GM12878 (cell line): ENCODE results near the gene SEC63. TPM values are rescaled to one million over a fixed set of nuclear protein-coding genes. Genes with fewer than 3 reads are reported as not detected.
"Not testable (repeated sequence)": the region's sequence is repeated elsewhere in the genome, so short reads cannot be mapped to it uniquely, and the experiment has no call there.

ENCODE experiments used
- ATAC-seq: fragments of 200-7000 bp; cut with Tn5 transposase; 3 replicates; pipeline ENCODE4 v1.9.1; 2020; ENCODE audit warnings: mild to moderate bottlenecking, moderate library complexity
- BruUV-seq: library from RNA; stranded (reverse); fragments of 400-500 nt; replicated peaks from 2 replicates; lab custom pipeline; 2021; lab: Mats Ljungman, UMichigan
- CTCF ChIA-PET: fragments of 300-600 bp; sonication (Branson Sonifier 250); formaldehyde crosslinking; extraction: SDS; loops from one replicate; lab custom pipeline; 2021; ENCODE audit warnings: inconsistent platforms; lab: Yijun Ruan, JAX
- POLR2A ChIA-PET: fragments of 350-600 bp; formaldehyde crosslinking; extraction: SDS; loops from one replicate; lab custom pipeline; 2021; ENCODE audit warnings: inconsistent platforms; lab: Charles Lee
- RAD21 ChIA-PET: fragments of 300-600 bp; sonication (Branson Sonifier 250); formaldehyde crosslinking; loops from one replicate; lab custom pipeline; 2023; ENCODE audit warnings: antibody characterized with exemption; ENCODE audit not compliant: unreplicated experiment; lab: Charles Lee
- SMC1A ChIA-PET: fragments of 300-600 bp; sonication (Branson Sonifier 250); formaldehyde crosslinking; loops from one replicate; lab custom pipeline; 2023; ENCODE audit not compliant: unreplicated experiment, uncharacterized antibody; lab: Charles Lee
- DNase-seq: peaks from one replicate; pipeline ENCODE4 v3.0.0-alpha.2; 2011; ENCODE audit warnings: low read depth, low spot score
- FAIRE-seq: peaks from 3 replicates; lab custom pipeline; 2011; peaks lifted over from hg19 to GRCh38; lab: Jason Lieb, UNC
- H2AFZ ChIP-seq: 2 replicates; pipeline ENCODE4 v1.6.0; 2011; ENCODE audit warnings: low read depth, low read length, control low read depth; ENCODE audit not compliant: control insufficient read depth
- H3K27ac ChIP-seq: 2 replicates; pipeline ENCODE4 v1.5.1; 2011; ENCODE audit warnings: control low read depth; ENCODE audit not compliant: control insufficient read depth, insufficient read depth
- H3K27me3 ChIP-seq, 2 experiments: replicated peaks in 1 of 2; 2 replicates each; pipeline versions ENCODE4 v1.6.0 to v1.6.1; 2011; ENCODE audit warnings: low read length in 1 of 2; ENCODE audit not compliant: control insufficient read depth in 2 of 2, insufficient read depth in 2 of 2
- H3K36me3 ChIP-seq, 2 experiments: 2 replicates each; pipeline ENCODE4 v1.5.1; 2011; ENCODE audit warnings: low read length in 1 of 2; ENCODE audit not compliant: control insufficient read depth in 2 of 2, insufficient read depth in 2 of 2
- H3K4me1 ChIP-seq: 2 replicates; pipeline ENCODE4 v1.6.1; 2011; ENCODE audit warnings: mild to moderate bottlenecking, low read length, moderate library complexity, mixed read lengths; ENCODE audit not compliant: control insufficient read depth, insufficient read depth
- H3K4me2 ChIP-seq: 2 replicates; pipeline ENCODE4 v1.6.0; 2011; ENCODE audit warnings: control low read depth; ENCODE audit not compliant: control insufficient read depth, insufficient read depth
- H3K4me3 ChIP-seq: fragments of 200-600 bp; sonication (generic); 2 replicates; pipeline ENCODE4 v1.5.1; 2016
- H3K79me2 ChIP-seq: 2 replicates; pipeline ENCODE4 v1.6.0; 2011; ENCODE audit warnings: low read length; ENCODE audit not compliant: control insufficient read depth, insufficient read depth
- H3K9ac ChIP-seq: 2 replicates; pipeline ENCODE4 v1.8.0; 2011; ENCODE audit warnings: low read length, control low read depth, mixed read lengths; ENCODE audit not compliant: control insufficient read depth, insufficient read depth
- H3K9me3 ChIP-seq: replicated peaks from 3 replicates; pipeline ENCODE4 v1.5.1; 2011; ENCODE audit warnings: mild to moderate bottlenecking, low read length; ENCODE audit not compliant: control insufficient read depth, insufficient read depth
- H4K20me1 ChIP-seq: 2 replicates; pipeline ENCODE4 v1.6.0; 2011; ENCODE audit not compliant: control insufficient read depth, insufficient read depth
- WGBS: methylation state at CpG from one replicate; pipeline ENCODE4 v1.1.6; 2016; ENCODE audit warnings: low lambda C conversion rate; ENCODE audit not compliant: insufficient replicate concordance, insufficient coverage; ENCODE audit errors: missing lambda C conversion rate; 5-methylcytosine and 5-hydroxymethylcytosine counted together
- in situ Hi-C: fragments of 300-500 bp; cut with MboI; formaldehyde crosslinking; loops from 9 replicates; pipeline ENCODE4 v1.14.3; 2018; ENCODE audit warnings: mixed read lengths
- intact Hi-C: fragments of 100-400 bp; cut with micrococcal nuclease; formaldehyde crosslinking; loops from one replicate; pipeline ENCODE4 v1.14.2; 2022; ENCODE audit not compliant: unreplicated experiment
- polyA plus RNA-seq, 11 experiments: library from polyadenylated mRNA; depleted of rRNA in 4 of 11; unstranded in 6 of 11; stranded (reverse) in 5 of 11; fragments of >200 nt; fragmentation: Nextera tagmentation in 4 of 11; fragmentation: Illumina TruSeq in 1 of 11; extraction: Ambion mirVana in 4 of 11; extraction: Trizol in 1 of 11; gene quantifications; 1 replicate in 1 of 11; 2 replicates in 10 of 11; pipeline versions ENCODE4 v1.2.1 to v1.2.3, GENCODE V29; 2011 to 2016; ENCODE audit warnings: inconsistent platforms in 2 of 11, missing spikeins in 2 of 11, low read depth in 1 of 11
- total RNA-seq, 4 experiments: library from RNA; depleted of rRNA in 3 of 4; stranded (reverse); fragments of >200 nt in 3 of 4; fragmentation: Illumina TruSeq in 1 of 4; extraction: Trizol in 1 of 4; gene quantifications; 2 replicates each; pipeline versions ENCODE4 v1.2.1 to v1.2.3, GENCODE V29; 2013 to 2021

Gene SEC63
- total and polyA plus RNA-seq, 10 of the 15 experiments (the other 5 are each of a cell fraction or from before 2014, with no cell fraction given): 10.1 to 87.0 (median 34.3) TPM

DNA sequence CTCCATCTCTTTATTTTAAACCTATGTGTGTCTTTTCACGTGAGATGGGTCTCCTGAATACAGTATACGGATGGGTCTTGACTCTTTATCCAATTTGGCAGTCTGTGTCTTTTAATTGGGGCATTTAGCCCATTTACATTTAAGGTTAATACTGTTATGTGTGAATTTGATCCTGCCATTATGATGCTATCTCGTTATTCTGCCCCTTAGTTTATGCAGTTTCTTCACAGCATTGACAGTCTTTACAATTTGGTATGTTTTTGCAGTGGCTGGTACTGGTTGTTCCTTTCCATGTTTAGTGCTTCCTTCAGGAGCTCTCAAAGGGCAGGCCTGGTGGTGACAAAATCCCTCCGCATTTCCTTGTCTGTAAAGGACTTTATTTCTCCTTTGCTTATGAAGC lies 67.6 kb downstream of the SEC63 start:
- H3K4me1 ChIP-seq, H2AFZ ChIP-seq, CTCF ChIA-PET, RAD21 ChIA-PET, H3K27ac ChIP-seq, H3K4me2 ChIP-seq, BruUV-seq, H4K20me1 ChIP-seq, POLR2A ChIA-PET, H3K79me2 ChIP-seq, ATAC-seq, H3K4me3 ChIP-seq, H3K27me3 ChIP-seq, intact Hi-C loops, H3K9me3 ChIP-seq, FAIRE-seq, SMC1A ChIA-PET, in situ Hi-C loops, DNase-seq, H3K9ac ChIP-seq: not testable (repeated sequence)
- WGBS: 100% methylated on average over 4 of the region's 4 CpGs
- H3K36me3 ChIP-seq: peaks cover 2 to 13% of the 10 kb centered on the region in 2 experiments; a peak in 3 of 4 replicates

DNA sequence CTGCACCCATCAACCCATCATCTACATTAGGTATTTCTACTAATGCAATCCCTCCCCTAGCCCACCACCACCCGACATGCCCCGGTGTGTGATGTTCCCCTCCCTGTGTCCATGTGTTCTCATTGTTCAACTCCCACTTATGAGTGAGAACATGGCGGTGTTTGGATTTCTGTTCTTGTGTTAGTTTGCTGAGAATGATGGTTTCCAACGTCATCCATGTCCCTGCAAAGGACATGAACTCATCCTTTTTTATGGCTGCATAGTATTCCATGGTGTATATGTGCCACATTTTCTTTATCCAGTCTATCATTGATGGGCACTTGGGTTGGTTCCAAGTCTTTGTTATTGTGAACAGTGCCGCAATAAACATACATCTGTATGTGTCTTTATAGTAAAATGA lies 72.1 kb downstream of the SEC63 start:
- CTCF ChIA-PET: interaction anchor here (1.7 kb wide), 1 partner anchor 17 kb away, joined by 7 read pairs; no protein-coding TSS in a partner anchor
- not testable (repeated sequence) for FAIRE-seq

More for the DNA sequence above, 72.1 kb downstream of the SEC63 start:
- H3K4me2 ChIP-seq, H3K9ac ChIP-seq, H3K36me3 ChIP-seq, H4K20me1 ChIP-seq, ATAC-seq, H3K9me3 ChIP-seq, RAD21 ChIA-PET, H3K27ac ChIP-seq, H3K4me1 ChIP-seq, H3K4me3 ChIP-seq, H3K79me2 ChIP-seq, H3K27me3 ChIP-seq, H2AFZ ChIP-seq, intact Hi-C loops, DNase-seq, BruUV-seq, in situ Hi-C loops, POLR2A ChIA-PET: not testable (repeated sequence)
- SMC1A ChIA-PET: interaction anchor here (2.1 kb wide), 1 partner anchor 9 kb away, joined by 13 read pairs; no protein-coding TSS in a partner anchor
- WGBS: 96% methylated on average over 5 of the region's 5 CpGs
